SK-N-SH (cell line): ENCODE results near the gene QKI.

ENCODE experiments used
- CTCF ChIP-seq: fragments of 200-600 bp; sonication (generic); IDR thresholded peaks from 2 replicates; pipeline ENCODE4 v1.6.1; 2017; ENCODE audit warnings: antibody characterized with exemption, mild to moderate bottlenecking, moderate library complexity
- EP300 ChIP-seq, 2 experiments: IDR thresholded peaks; 2 replicates each; pipeline versions ENCODE4 v1.4.0 to v1.6.1; 2012; ENCODE audit warnings: borderline replicate concordance in 1 of 2, low read depth in 1 of 2, low read length in 1 of 2
- FOSL2 ChIP-seq: IDR thresholded peaks from 2 replicates; pipeline ENCODE4 v1.4.0; 2012; ENCODE audit warnings: low read depth, mild to moderate bottlenecking, moderate library complexity, borderline replicate concordance
- FOXM1 ChIP-seq: IDR thresholded peaks from 2 replicates; pipeline ENCODE4 v1.4.0; 2012; ENCODE audit warnings: low read depth, mild to moderate bottlenecking
- NRF1 ChIP-seq: IDR thresholded peaks from 2 replicates; pipeline ENCODE4 v1.6.1; 2012; ENCODE audit warnings: low read depth, mild to moderate bottlenecking, low read length
- POLR2AphosphoS5 ChIP-seq: IDR thresholded peaks from 2 replicates; pipeline ENCODE4 v1.6.1; 2012; ENCODE audit warnings: low read depth, low read length
- RCOR1 ChIP-seq: fragments of 150-350 bp; IDR thresholded peaks from 2 replicates; pipeline ENCODE4 v1.6.1; 2017; ENCODE audit warnings: antibody characterized with exemption, low read length
- TCF12 ChIP-seq: IDR thresholded peaks from 2 replicates; pipeline ENCODE4 v1.4.0; 2012
- TEAD4 ChIP-seq: IDR thresholded peaks from 2 replicates; pipeline ENCODE4 v1.4.0; 2012; ENCODE audit warnings: mild to moderate bottlenecking, borderline replicate concordance; ENCODE audit not compliant: insufficient read depth
- YY1 ChIP-seq: IDR thresholded peaks from 2 replicates; pipeline ENCODE4 v1.4.0; 2012; ENCODE audit warnings: low read depth, mild to moderate bottlenecking
- TF ChIP-seq, protein P1 (sequence below): IDR thresholded peaks from 2 replicates; pipeline ENCODE4 v1.4.0; 2012; ENCODE audit warnings: low read depth, borderline replicate concordance
- TF ChIP-seq, protein P2 (sequence below): IDR thresholded peaks from 2 replicates; pipeline ENCODE4; 2012

GRCh38 chr6:163449076-163449475, 34.6 kb downstream of the QKI start:
- no peak for TF ChIP-seq TCF12
- TF ChIP-seq NRF1: no peak
- TF ChIP-seq EP300 (IDR thresholded peaks at IDR 0.05; ENCODE audit: borderline replicate concordance in 1 of 2, low read depth in 1 of 2, low read length in 1 of 2): no peak
- TF ChIP-seq RCOR1: no peak
- TF ChIP-seq TEAD4: no peak
- no peak for TF ChIP-seq CTCF
- TF ChIP-seq, protein P1, sequence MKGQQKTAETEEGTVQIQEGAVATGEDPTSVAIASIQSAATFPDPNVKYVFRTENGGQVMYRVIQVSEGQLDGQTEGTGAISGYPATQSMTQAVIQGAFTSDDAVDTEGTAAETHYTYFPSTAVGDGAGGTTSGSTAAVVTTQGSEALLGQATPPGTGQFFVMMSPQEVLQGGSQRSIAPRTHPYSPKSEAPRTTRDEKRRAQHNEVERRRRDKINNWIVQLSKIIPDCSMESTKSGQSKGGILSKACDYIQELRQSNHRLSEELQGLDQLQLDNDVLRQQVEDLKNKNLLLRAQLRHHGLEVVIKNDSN: no peak
- no peak for TF ChIP-seq FOSL2
- no peak for TF ChIP-seq FOXM1
- no peak for TF ChIP-seq POLR2AphosphoS5
- TF ChIP-seq, protein P2, sequence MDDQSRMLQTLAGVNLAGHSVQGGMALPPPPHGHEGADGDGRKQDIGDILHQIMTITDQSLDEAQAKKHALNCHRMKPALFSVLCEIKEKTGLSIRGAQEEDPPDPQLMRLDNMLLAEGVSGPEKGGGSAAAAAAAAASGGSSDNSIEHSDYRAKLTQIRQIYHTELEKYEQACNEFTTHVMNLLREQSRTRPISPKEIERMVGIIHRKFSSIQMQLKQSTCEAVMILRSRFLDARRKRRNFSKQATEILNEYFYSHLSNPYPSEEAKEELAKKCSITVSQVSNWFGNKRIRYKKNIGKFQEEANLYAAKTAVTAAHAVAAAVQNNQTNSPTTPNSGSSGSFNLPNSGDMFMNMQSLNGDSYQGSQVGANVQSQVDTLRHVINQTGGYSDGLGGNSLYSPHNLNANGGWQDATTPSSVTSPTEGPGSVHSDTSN: no peak
- no peak for TF ChIP-seq YY1
